Kidney (tissue), 14 donors: ENCODE measurements around the gene FBXO15. TPM values are rescaled to one million over a fixed set of nuclear protein-coding genes. Genes with fewer than 3 reads are reported as not detected.

Experiments used
- DNase-seq, 5 donors: peaks; one replicate each; pipeline ENCODE4 v3.0.0-alpha.2; 2013 to 2020
- FAIRE-seq: peaks from 2 replicates; lab custom pipeline; 2012; peaks lifted over from hg19 to GRCh38; lab: Jason Lieb, UNC
- H3K27ac ChIP-seq, 2 donors: one replicate each; pipeline ENCODE4 v1.7.0; 2013; ENCODE audit warnings: low read depth in 2 of 2, low read length in 2 of 2, inconsistent platforms in 1 of 2
- H3K27me3 ChIP-seq: one replicate; pipeline ENCODE4 v1.7.1; 2013; ENCODE audit warnings: low read length, inconsistent platforms; ENCODE audit not compliant: control insufficient read depth, insufficient read depth
- H3K36me3 ChIP-seq, 3 donors: one replicate each; pipeline versions ENCODE4 v1.7.0 to v1.7.1; 2013; ENCODE audit warnings: low read length in 3 of 3, control low read depth in 1 of 3, inconsistent platforms in 1 of 3; ENCODE audit not compliant: insufficient read depth in 3 of 3, control insufficient read depth in 2 of 3
- H3K4me1 ChIP-seq, 3 donors: one replicate each; pipeline versions ENCODE4 v1.7.0 to v1.7.1; 2013; ENCODE audit warnings: low read length in 3 of 3, inconsistent platforms in 1 of 3, low read depth in 1 of 3; ENCODE audit not compliant: control insufficient read depth in 2 of 3, insufficient read depth in 2 of 3
- H3K4me3 ChIP-seq, 3 donors: one replicate each; pipeline versions ENCODE4 v1.7.0 to v1.8.1; 2013; ENCODE audit warnings: low read length in 3 of 3, control low read depth in 1 of 3, inconsistent platforms in 1 of 3
- H3K9ac ChIP-seq, 3 donors: one replicate each; pipeline versions ENCODE4 v1.7.0 to v1.7.1; 2013; ENCODE audit warnings: low read length in 3 of 3, control low read depth in 1 of 3, inconsistent platforms in 1 of 3
- H3K9me3 ChIP-seq, 3 donors: one replicate each; pipeline versions ENCODE4 v1.7.0 to v1.7.1; 2013; ENCODE audit warnings: low read length in 3 of 3, control low read depth in 1 of 3, inconsistent platforms in 1 of 3; ENCODE audit not compliant: control insufficient read depth in 2 of 3, insufficient read depth in 1 of 3
- intact Hi-C: fragments of 100-400 bp; cut with DNase I; formaldehyde crosslinking; loops from one replicate; pipeline ENCODE4 v1.11.1; 2022
- polyA plus RNA-seq: library from polyadenylated mRNA; stranded (reverse); fragments of 350-450 nt; fragmentation: Illumina TruSeq; extraction: RNeasy Lipid Tissue Mini Kit (QIAGEN cat#74804); gene quantifications from one replicate; pipeline ENCODE4 v1.2.3, GENCODE V29; 2014; ENCODE audit warnings: low read depth, low replicate concordance; ENCODE audit not compliant: insufficient read depth
- total RNA-seq: library from RNA; stranded (reverse); fragmentation: NEBNext Ultra II Directional; extraction: Animal tissue kit (Norgen Biotek cat#: 25700); gene quantifications from one replicate; pipeline ENCODE4 v1.2.1, GENCODE V29; 2021
- TF ChIP-seq, protein P1 (sequence below): IDR thresholded peaks from 3 replicates; pipeline ENCODE4 v1.5.1; 2012; ENCODE audit warnings: mild to moderate bottlenecking, moderate library complexity, borderline replicate concordance; ENCODE audit not compliant: insufficient read depth; ENCODE audit errors: extremely low read depth
- donor health status: control.
- donor health status: control.
- donor health status: control.
- donor health status: control.
- donor health status: control.
- donor health status: DM: yes; HTN: yes; CAD: no.
- donor health status: Normal renal cell carcinoma (clear cell type).

FBXO15 gene
- total and polyA plus RNA-seq, 2 donors from 2014 or later: 3.5 to 9.1 TPM

DNA sequence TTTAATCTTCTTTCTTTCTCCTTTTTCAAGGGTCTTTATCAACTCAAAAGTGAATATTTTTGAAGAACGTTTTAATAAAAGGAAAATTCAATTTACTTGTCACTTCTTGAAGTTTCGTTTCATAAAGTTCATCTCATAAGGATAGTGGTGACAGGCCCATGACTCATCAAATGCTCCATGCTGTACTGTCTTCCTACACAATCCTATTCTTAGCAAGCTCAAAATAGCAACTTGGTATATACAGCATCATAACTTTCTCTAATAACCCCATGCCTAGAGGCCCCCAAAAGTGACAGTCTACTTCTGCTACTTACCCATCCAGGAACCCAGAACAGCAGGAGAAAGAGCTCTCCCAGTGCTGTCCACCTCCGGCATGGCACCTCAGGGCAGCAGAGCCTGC is 7.7 kb downstream of the FBXO15 start:
- intact Hi-C loops: no loop called here
- DNase-seq (no peak), FAIRE-seq (no peak)
- no peaks in the 10 kb centered on the region for H3K27me3 ChIP-seq
- no peaks in the 10 kb centered on the region for H3K36me3 ChIP-seq
- TF ChIP-seq, protein P1, sequence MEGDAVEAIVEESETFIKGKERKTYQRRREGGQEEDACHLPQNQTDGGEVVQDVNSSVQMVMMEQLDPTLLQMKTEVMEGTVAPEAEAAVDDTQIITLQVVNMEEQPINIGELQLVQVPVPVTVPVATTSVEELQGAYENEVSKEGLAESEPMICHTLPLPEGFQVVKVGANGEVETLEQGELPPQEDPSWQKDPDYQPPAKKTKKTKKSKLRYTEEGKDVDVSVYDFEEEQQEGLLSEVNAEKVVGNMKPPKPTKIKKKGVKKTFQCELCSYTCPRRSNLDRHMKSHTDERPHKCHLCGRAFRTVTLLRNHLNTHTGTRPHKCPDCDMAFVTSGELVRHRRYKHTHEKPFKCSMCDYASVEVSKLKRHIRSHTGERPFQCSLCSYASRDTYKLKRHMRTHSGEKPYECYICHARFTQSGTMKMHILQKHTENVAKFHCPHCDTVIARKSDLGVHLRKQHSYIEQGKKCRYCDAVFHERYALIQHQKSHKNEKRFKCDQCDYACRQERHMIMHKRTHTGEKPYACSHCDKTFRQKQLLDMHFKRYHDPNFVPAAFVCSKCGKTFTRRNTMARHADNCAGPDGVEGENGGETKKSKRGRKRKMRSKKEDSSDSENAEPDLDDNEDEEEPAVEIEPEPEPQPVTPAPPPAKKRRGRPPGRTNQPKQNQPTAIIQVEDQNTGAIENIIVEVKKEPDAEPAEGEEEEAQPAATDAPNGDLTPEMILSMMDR: no peak
- H3K4me3 ChIP-seq: no peak overlapping the region
- no peaks in the 10 kb centered on the region for H3K4me1 ChIP-seq
- no peak overlapping the region for H3K27ac ChIP-seq
- H3K9ac ChIP-seq: no peak overlapping the region
- H3K9me3 ChIP-seq: no peaks in the 10 kb centered on the region

DNA sequence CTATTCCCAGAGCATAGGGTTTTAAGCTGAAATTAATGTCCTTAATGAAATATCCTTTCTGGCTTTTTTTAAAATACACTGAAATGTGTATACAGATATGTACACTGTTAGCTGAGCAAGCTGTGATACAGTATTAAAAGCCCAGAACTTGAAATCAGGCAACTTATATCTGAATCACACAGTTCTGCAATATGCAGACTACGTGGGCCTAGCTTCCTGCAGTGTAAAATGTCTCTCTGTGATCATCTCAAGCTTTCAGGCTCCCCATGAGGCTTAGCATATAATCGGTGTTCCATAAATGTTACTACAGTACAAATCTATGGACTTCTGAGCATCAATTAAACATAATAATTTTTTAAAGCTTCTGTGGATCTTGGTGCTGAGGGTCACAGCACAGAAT is 8.2 kb downstream of the FBXO15 start:
- DNase-seq (no peak), FAIRE-seq (no peak)
- Histone ChIP-seq H3K4me3 (no peak overlapping the region), H3K4me1 (no peaks in the 10 kb centered on the region), H3K27ac (no peak overlapping the region), H3K9me3 (no peaks in the 10 kb centered on the region), H3K36me3 (no peaks in the 10 kb centered on the region), H3K27me3 (no peaks in the 10 kb centered on the region), H3K9ac (no peak overlapping the region)
- TF ChIP-seq, protein P1: no peak
- intact Hi-C loops: no loop called here

GRCh38 chr18:74137920-74138538 is 9.6 kb downstream of the FBXO15 start:
- Histone ChIP-seq H3K9me3 (no peaks in the 10 kb centered on the region), H3K4me1 (no peaks in the 10 kb centered on the region), H3K36me3 (no peaks in the 10 kb centered on the region), H3K27ac (no peak overlapping the region), H3K27me3 (no peaks in the 10 kb centered on the region), H3K4me3 (no peak overlapping the region), H3K9ac (no peak overlapping the region)
- DNase-seq: no peak
- intact Hi-C loops: no loop called here
- no peak for FAIRE-seq
- TF ChIP-seq, protein P1: no peak

- FAIRE-seq (no peak), DNase-seq (no peak)
- intact Hi-C loops: no loop called here
- Histone ChIP-seq H3K27ac (no peak overlapping the region), H3K27me3 (no peaks in the 10 kb centered on the region), H3K4me3 (no peak overlapping the region), H3K36me3 (no peaks in the 10 kb centered on the region), H3K9ac (no peak overlapping the region), H3K9me3 (no peaks in the 10 kb centered on the region), H3K4me1 (no peaks in the 10 kb centered on the region)
- TF ChIP-seq, protein P1: no peak
These were observed 15.4 kb downstream of the FBXO15 start for GRCh38 chr18:74132201-74132600.
